ENCODE measurements around the gene ZNF609. TPM values are rescaled to one million over a fixed set of nuclear protein-coding genes. Genes with fewer than 3 reads are reported as not detected.

The ZNF609 gene
- total and polyA plus RNA-seq, 2 experiments from 2014 or later: 12.5 to 23.0 TPM

DNA sequence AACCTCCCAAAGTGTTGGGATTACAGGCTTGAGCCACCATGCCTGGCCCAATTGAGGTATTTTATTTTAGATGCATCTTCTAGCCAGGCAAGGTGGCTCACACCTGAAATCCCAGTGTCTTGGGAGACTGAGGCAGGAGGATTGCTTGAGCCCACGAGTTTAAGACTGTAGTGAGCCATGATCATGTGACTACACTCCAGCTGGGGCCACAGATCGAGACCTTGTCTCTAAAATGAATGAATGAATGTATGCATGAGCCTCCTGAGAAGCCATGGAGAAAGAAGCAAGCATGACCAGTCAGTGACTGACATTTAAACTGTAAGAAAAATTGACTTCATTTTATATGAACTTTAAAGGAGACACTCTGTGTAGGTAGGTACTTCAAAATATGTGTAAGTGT is 105.7 kb downstream of the ZNF609 start:
- Histone ChIP-seq H3K79me2 (peaks cover 97% of the 10 kb centered on the region), H4K20me1 (ENCODE audit: insufficient read depth, poor library complexity, severe bottlenecking) (peaks cover 19% of the 10 kb centered on the region)

DNA sequence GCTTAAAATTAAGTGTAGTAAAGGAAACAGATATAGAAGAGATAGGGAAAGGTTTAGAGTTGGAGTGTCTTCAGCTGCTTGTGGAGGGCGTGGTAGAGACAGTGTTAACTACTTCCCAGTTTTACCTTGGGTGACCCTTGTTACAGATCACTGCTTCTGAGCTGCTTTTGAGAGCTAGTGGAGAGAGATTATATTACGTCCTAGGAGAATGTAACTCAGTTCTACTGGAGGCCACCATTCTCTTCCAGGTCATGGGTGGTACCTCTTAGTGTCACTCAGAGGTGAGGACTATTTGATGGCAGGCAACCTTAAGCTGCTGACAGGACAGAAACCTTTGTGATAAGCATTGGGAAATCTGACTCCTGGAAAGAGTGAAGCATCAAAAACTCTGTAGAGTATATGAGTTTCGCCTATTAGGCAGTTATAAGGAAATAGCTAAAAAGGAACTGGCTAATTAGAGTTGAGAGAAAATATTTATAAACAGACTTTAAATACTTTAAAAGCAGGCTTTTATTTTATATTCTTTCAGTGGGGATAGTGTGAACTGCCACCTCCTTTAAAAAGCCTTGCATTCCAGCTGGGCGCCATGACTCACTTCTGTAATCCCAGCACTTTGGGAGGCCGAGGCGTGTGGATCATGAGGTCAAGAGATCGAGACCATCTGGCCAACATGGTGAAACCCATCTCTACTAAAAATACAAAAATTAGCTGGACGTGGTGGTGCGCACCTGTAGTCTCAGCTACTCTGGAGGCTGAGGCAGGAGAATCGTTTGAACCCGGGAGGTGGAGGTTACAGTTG is 106.5 kb downstream of the ZNF609 start:
- Histone ChIP-seq H2AFZ (no peak overlapping the region), H3K4me1 (ENCODE audit: insufficient read depth) (peaks cover 10% of the 10 kb centered on the region), H3K9me3 (ENCODE audit: low read depth) (no peaks in the 10 kb centered on the region), H3K79me2 (peaks cover 96% of the 10 kb centered on the region), H3K4me3 (no peak overlapping the region), H4K20me1 (ENCODE audit: insufficient read depth, poor library complexity, severe bottlenecking) (peaks cover 17% of the 10 kb centered on the region), H3K27ac (no peak overlapping the region), H3K4me2 (no peak overlapping the region), H3K27me3 (no peaks in the 10 kb centered on the region), H3K9me2 (replicated peaks; ENCODE audit: insufficient read depth) (no peaks in the 10 kb centered on the region), H3K36me3 (replicated peaks; ENCODE audit: insufficient read depth, low read depth) (no peaks in the 10 kb centered on the region)
- 87% methylated on average over 11 of the region's 11 CpGs for WGBS (ENCODE audit: low lambda C conversion rate, missing lambda C conversion rate)
- peak; percentile 14 for DNase-seq (ENCODE audit: low spot score)
- TF ChIP-seq EZH2phosphoT487 (IDR thresholded peaks at IDR 0.05; ENCODE audit: low read depth, severe bottlenecking, unreplicated experiment): no peak
- no peak for TF ChIP-seq EZH2 (IDR thresholded peaks at IDR 0.05; ENCODE audit: borderline replicate concordance)
- TF ChIP-seq CTCF (IDR thresholded peaks at IDR 0.05; ENCODE audit: poor library complexity): no peak

More for the DNA sequence above, 105.7 kb downstream of the ZNF609 start:
- TF ChIP-seq EZH2 (IDR thresholded peaks at IDR 0.05; ENCODE audit: borderline replicate concordance) (no peak), EZH2phosphoT487 (IDR thresholded peaks at IDR 0.05; ENCODE audit: low read depth, severe bottlenecking, unreplicated experiment) (no peak), CTCF (IDR thresholded peaks at IDR 0.05; ENCODE audit: poor library complexity) (no peak)
- Histone ChIP-seq H3K9me2 (replicated peaks; ENCODE audit: insufficient read depth) (no peaks in the 10 kb centered on the region), H3K4me1 (ENCODE audit: insufficient read depth) (peaks cover 10% of the 10 kb centered on the region), H3K27ac (no peak overlapping the region), H3K4me2 (no peak overlapping the region), H3K9me3 (ENCODE audit: low read depth) (no peaks in the 10 kb centered on the region), H3K36me3 (replicated peaks; ENCODE audit: insufficient read depth, low read depth) (no peaks in the 10 kb centered on the region), H2AFZ (no peak overlapping the region), H3K4me3 (no peak overlapping the region), H3K27me3 (no peaks in the 10 kb centered on the region)
- DNase-seq (ENCODE audit: low spot score): no peak
- WGBS (ENCODE audit: low lambda C conversion rate, missing lambda C conversion rate): 80% methylated on average over 2 of the region's 2 CpGs

DNA sequence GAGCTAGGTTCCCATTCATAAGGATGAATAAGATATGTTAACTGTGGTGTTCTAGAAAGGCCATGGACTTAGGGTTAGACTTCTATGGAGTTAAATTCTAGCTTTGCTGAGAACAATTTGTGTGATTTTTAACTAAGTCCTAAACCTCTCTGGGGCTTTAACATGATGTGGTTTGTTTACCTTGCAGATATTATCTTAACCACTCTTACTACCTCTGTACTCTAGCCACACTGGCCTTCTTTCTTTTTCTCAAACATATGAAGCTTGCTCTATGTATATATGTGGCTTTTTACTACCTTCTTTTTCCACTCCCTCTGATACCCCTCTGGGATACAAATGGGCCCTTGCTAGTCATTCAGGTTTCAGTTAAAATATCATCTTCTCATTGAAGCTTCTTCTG is 108.4 kb downstream of the ZNF609 start:
- no peaks in the 10 kb centered on the region for H3K36me3 ChIP-seq (replicated peaks; ENCODE audit: insufficient read depth, low read depth)
- TF ChIP-seq EZH2phosphoT487 (IDR thresholded peaks at IDR 0.05; ENCODE audit: low read depth, severe bottlenecking, unreplicated experiment): no peak
- no peak for TF ChIP-seq CTCF (IDR thresholded peaks at IDR 0.05; ENCODE audit: poor library complexity)
- no peak for TF ChIP-seq EZH2 (IDR thresholded peaks at IDR 0.05; ENCODE audit: borderline replicate concordance)
- no peak overlapping the region for H3K4me3 ChIP-seq
- no peak overlapping the region for H3K4me2 ChIP-seq
- H3K27me3 ChIP-seq: no peaks in the 10 kb centered on the region
- no peak for DNase-seq (ENCODE audit: low spot score)
- peaks cover 94% of the 10 kb centered on the region for H3K79me2 ChIP-seq
- H3K27ac ChIP-seq: no peak overlapping the region
- H2AFZ ChIP-seq: no peak overlapping the region
- H4K20me1 ChIP-seq (ENCODE audit: insufficient read depth, poor library complexity, severe bottlenecking): peaks cover 17% of the 10 kb centered on the region
- H3K9me2 ChIP-seq (replicated peaks; ENCODE audit: insufficient read depth): no peaks in the 10 kb centered on the region
- no peaks in the 10 kb centered on the region for H3K9me3 ChIP-seq (ENCODE audit: low read depth)
- H3K4me1 ChIP-seq (ENCODE audit: insufficient read depth): peaks cover 10% of the 10 kb centered on the region
